Body of pancreas (tissue), 4 donors: Measurements from ENCODE around the gene NUDT3. TPM values are rescaled to one million over a fixed set of nuclear protein-coding genes. Genes with fewer than 3 reads are reported as not detected.

ENCODE experiments used
- ATAC-seq: fragments of 150-250 bp; one replicate; pipeline ENCODE4 v1.9.1; 2016
- DNase-seq, 4 donors: peaks; one replicate each; pipeline ENCODE4 v3.0.0-alpha.2; 2019
- H3K27ac ChIP-seq, 4 donors: fragments of 200-600 bp; sonication (generic); 1 replicate in 3 of 4; 2 replicates in 1 of 4; pipeline versions ENCODE4 v1.5.1 to v1.6.1; 2016 to 2019; ENCODE audit warnings: mild to moderate bottlenecking in 1 of 4, mixed read lengths in 1 of 4, moderate library complexity in 1 of 4
- H3K27me3 ChIP-seq, 2 donors: fragments of 200-600 bp; sonication (generic); one replicate each; pipeline ENCODE4 v1.6.0; 2016; ENCODE audit warnings: mild to moderate bottlenecking in 1 of 2
- H3K36me3 ChIP-seq, 2 donors: fragments of 200-600 bp; sonication (generic); replicated peaks in 1 of 2; 2 replicates each; pipeline ENCODE4 v1.5.1; 2016; ENCODE audit warnings: low read depth in 2 of 2; ENCODE audit not compliant: insufficient read depth in 1 of 2
- H3K4me1 ChIP-seq: fragments of 200-600 bp; sonication (generic); one replicate; pipeline ENCODE4 v1.6.0; 2016
- H3K4me3 ChIP-seq, 2 donors: fragments of 200-600 bp; sonication (generic); 1 replicate in 1 of 2; 2 replicates in 1 of 2; pipeline ENCODE4 v1.5.1; 2016 to 2019
- H3K9me3 ChIP-seq, 3 donors: fragments of 200-600 bp; sonication (generic); 1 replicate in 2 of 3; 2 replicates in 1 of 3; pipeline ENCODE4 v1.5.1; 2016
- POLR2A ChIP-seq, 3 donors: fragments of 450-650 bp; IDR thresholded peaks; one replicate each; pipeline ENCODE4 v1.6.1; 2016; ENCODE audit warnings: antibody characterized with exemption in 3 of 3, mild to moderate bottlenecking in 2 of 3
- WGBS, 2 donors: methylation state at CpG; one replicate each; pipeline ENCODE4 v1.1.5; 2017; 5-methylcytosine and 5-hydroxymethylcytosine counted together
- intact Hi-C: fragments of 100-400 bp; cut with DNase I; formaldehyde crosslinking; loops from one replicate; pipeline ENCODE4 v1.15.1; 2023
- total RNA-seq, 2 donors: library from RNA; depleted of rRNA; stranded (reverse); fragments of >200 nt; gene quantifications; one replicate each; pipeline ENCODE4 v1.1.0, GENCODE V29; 2016
- TF ChIP-seq, protein P1 (sequence below), 7 experiments: fragments of 450-650 bp in 4 of 7; fragments of 200-600 bp in 3 of 7; sonication (generic) in 3 of 7; IDR thresholded peaks; one replicate each; pipeline ENCODE4 v1.5.1; 2016 to 2019; ENCODE audit warnings: antibody characterized with exemption in 7 of 7

The NUDT3 gene
- total RNA-seq, 2 donors from 2014 or later = 14.2 to 22.1 TPM

DNA sequence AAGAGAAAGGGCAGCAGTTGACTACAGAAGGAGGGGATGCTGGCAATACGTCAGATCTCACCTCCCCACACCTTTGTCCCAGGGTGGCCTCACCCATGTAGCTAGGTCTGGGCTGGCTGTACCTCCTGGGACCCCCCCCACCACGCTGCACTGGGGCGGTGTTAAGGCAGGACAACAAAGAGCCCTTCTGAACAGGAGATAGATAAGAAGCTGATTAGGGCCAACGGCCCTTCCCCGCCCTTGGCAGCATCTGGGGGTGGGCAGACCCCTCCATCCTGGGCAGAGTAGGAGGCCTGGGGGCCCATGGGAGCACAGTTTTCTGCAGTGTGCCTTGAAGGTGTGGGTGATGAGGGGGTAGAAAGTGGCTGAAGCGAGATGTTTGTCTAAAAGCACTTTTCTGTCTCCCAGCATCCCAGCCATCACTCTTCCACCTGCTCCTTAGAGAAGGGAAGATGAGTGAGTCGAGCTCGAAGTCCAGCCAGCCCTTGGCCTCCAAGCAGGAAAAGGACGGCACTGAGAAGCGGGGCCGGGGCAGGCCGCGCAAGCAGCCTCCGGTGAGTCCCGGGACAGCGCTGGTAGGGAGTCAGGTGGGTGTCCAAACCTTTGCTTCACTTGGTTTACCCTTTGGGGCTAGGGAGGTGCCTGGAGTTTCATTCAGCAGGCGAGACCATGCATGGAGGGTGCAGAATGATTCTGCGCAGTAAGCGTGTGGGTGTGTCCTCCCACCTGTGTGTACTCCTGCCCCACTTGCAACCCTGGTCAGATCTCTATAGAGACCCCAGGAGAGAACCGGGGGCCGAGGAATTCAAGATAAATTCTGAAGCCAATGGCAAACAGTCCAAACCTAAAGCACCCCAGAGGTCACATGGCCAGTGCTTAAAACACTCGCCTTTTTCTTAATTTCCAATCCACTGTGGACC is 151.9 kb downstream of the NUDT3 start:
- intact Hi-C loops = no loop called here
- Histone ChIP-seq H3K4me3 (no peak overlapping the region), H3K9me3 (no peaks in the 10 kb centered on the region), H3K36me3 (no peaks in the 10 kb centered on the region), H3K27me3 (no peaks in the 10 kb centered on the region), H3K4me1 (peaks cover 32% of the 10 kb centered on the region), H3K27ac (no peak overlapping the region)
- 81 to 83% methylated on average over 19 to 20 of the region's 22 CpGs for WGBS, 2 donors
- TF ChIP-seq POLR2A (IDR thresholded peaks at IDR 0.05) = no peak
- TF ChIP-seq, protein P1, sequence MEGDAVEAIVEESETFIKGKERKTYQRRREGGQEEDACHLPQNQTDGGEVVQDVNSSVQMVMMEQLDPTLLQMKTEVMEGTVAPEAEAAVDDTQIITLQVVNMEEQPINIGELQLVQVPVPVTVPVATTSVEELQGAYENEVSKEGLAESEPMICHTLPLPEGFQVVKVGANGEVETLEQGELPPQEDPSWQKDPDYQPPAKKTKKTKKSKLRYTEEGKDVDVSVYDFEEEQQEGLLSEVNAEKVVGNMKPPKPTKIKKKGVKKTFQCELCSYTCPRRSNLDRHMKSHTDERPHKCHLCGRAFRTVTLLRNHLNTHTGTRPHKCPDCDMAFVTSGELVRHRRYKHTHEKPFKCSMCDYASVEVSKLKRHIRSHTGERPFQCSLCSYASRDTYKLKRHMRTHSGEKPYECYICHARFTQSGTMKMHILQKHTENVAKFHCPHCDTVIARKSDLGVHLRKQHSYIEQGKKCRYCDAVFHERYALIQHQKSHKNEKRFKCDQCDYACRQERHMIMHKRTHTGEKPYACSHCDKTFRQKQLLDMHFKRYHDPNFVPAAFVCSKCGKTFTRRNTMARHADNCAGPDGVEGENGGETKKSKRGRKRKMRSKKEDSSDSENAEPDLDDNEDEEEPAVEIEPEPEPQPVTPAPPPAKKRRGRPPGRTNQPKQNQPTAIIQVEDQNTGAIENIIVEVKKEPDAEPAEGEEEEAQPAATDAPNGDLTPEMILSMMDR (IDR thresholded peaks at IDR 0.05) = no peak
- ATAC-seq (no peak), DNase-seq (no peak)

DNA sequence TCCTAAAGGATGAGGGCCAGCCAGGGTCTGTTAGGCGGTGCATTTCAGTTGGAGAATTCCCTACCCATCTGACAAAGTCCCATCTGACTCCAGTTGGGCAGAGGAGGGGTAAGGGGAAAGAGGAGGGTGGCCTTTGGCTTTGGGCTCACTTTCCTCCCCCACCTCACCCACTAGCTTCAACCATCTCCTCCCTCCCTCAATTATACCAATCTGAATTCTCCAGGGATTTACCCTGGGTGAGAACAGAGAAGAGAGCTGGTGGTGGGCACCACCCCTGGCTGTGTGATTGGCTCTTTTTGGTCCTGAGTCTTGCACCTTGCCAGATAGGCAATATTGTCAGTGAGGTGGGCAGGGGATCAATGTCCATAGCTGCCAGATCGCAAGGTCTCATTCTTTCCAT is 152.6 kb downstream of the NUDT3 start:
- ATAC-seq (no peak), DNase-seq (no peak)
- Histone ChIP-seq H3K36me3 (no peaks in the 10 kb centered on the region), H3K4me3 (no peak overlapping the region), H3K9me3 (no peaks in the 10 kb centered on the region), H3K4me1 (peaks cover 33% of the 10 kb centered on the region), H3K27me3 (no peaks in the 10 kb centered on the region), H3K27ac (no peak overlapping the region)
- 92 to 100% methylated on average over 2 of the region's 2 CpGs for WGBS, 2 donors
- intact Hi-C loops = no loop called here
- TF ChIP-seq, protein P1 (IDR thresholded peaks at IDR 0.05) = no peak
- TF ChIP-seq POLR2A (IDR thresholded peaks at IDR 0.05) = no peak

DNA sequence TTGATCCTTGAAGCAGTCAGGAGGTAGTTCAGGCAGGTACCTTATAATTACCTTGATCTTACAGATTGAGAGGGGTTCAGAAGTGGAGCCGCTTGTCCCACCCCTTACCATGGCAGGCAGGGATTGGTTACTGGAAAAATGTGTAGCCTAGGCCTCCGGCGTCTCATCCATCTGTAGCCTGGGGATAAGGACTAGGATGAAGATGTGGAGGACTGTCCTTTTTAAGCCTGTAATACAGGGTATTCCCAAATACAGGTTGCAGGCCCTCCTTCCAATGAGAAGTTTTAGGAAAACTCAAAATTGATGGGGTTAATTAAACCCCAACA is 153.0 kb downstream of the NUDT3 start:
- WGBS, 2 donors = 84 to 90% methylated on average over 3 of the region's 3 CpGs
- Histone ChIP-seq H3K27me3 (no peaks in the 10 kb centered on the region), H3K27ac (no peak overlapping the region), H3K4me3 (no peak overlapping the region), H3K36me3 (no peaks in the 10 kb centered on the region), H3K4me1 (peaks cover 32% of the 10 kb centered on the region), H3K9me3 (no peaks in the 10 kb centered on the region)
- no peak for TF ChIP-seq POLR2A (IDR thresholded peaks at IDR 0.05)
- TF ChIP-seq, protein P1 (IDR thresholded peaks at IDR 0.05) = no peak
- no peak for ATAC-seq
- intact Hi-C loops = no loop called here
- DNase-seq = no peak

DNA sequence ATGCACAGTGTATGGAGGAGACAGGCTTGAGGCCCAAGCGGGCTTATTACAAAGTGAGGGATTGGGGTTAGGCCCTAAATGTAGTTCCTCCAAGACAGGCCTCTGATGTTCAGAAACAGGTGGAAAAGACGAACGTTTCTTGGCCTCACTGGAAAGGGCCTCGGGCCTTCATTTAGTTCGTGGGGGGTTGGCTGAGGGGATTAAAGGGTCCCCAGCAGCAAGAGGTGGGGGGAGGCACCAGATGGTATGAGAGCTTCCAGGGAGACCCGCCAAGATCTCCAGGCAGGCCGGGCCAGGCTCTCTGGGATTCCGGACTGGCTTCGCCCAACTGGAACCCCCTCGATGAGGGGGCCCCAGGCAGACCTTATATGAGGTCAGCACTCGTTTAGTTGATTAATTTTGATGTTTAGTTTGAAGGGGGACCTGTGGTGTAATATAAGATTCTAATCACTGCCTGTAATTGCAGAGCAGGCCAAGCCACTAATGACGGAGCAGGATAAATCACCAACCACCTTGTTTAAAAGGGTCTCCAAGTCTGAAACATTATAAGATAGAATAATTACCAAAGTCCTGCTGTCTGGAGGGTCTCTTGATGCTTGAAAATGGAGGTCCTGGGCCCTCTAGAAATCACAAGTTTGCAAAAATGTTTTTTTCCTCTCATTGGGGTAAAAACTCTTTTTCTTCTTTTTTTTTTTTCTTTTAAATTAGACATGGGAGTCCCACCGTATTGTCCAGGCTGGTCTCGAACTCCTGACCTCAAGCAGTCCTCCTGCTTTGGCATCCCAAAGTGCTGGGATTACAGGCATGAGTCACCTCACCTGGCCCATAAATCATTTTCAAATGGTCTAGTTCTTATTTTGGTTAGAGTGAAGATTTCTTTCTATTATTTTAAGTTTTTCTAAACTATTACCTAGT is 153.6 kb downstream of the NUDT3 start:
- Histone ChIP-seq H3K4me3 (no peak overlapping the region), H3K36me3 (no peaks in the 10 kb centered on the region), H3K27me3 (no peaks in the 10 kb centered on the region), H3K4me1 (peaks cover 26% of the 10 kb centered on the region), H3K27ac (no peak overlapping the region), H3K9me3 (no peaks in the 10 kb centered on the region)
- no peak for DNase-seq
- intact Hi-C loops = no loop called here
- TF ChIP-seq, protein P1 (IDR thresholded peaks at IDR 0.05) = no peak
- TF ChIP-seq POLR2A (IDR thresholded peaks at IDR 0.05) = no peak
- 80 to 85% methylated on average over 13 to 14 of the region's 14 CpGs for WGBS, 2 donors
- ATAC-seq = no peak
